Trophoblast cell (in vitro differentiated cells and primary cell): Measurements from ENCODE around the gene TOR1AIP2. TPM values are rescaled to one million over a fixed set of nuclear protein-coding genes. Genes with fewer than 3 reads are reported as not detected.

Source experiments
- DNase-seq, 2 donors: peaks; one replicate each; pipeline ENCODE4 v3.0.0-alpha.2; 2016
- H2AFZ ChIP-seq: 2 replicates; pipeline ENCODE4 v1.6.1; 2013; ENCODE audit warnings: low read length, moderate library complexity, mild to moderate bottlenecking; ENCODE audit not compliant: insufficient read depth, poor library complexity
- H2AK5ac ChIP-seq: 2 replicates; pipeline ENCODE4 v1.6.1; 2013; ENCODE audit warnings: mild to moderate bottlenecking, low read length
- H2BK120ac ChIP-seq: 2 replicates; pipeline ENCODE4 v1.6.1; 2013; ENCODE audit warnings: low read length, mild to moderate bottlenecking, moderate library complexity; ENCODE audit not compliant: insufficient read depth, poor library complexity
- H2BK12ac ChIP-seq: 2 replicates; pipeline ENCODE4 v1.6.1; 2013; ENCODE audit warnings: mild to moderate bottlenecking, low read length, moderate library complexity
- H2BK5ac ChIP-seq: 2 replicates; pipeline ENCODE4 v1.6.1; 2013; ENCODE audit warnings: low read length, low read depth, moderate library complexity, mild to moderate bottlenecking; ENCODE audit not compliant: poor library complexity
- H3K14ac ChIP-seq: 2 replicates; pipeline ENCODE4 v1.6.1; 2013; ENCODE audit warnings: mild to moderate bottlenecking, low read length
- H3K18ac ChIP-seq: 2 replicates; pipeline ENCODE4 v1.6.1; 2013; ENCODE audit warnings: mild to moderate bottlenecking, low read length
- H3K23ac ChIP-seq: 2 replicates; pipeline ENCODE4 v1.6.1; 2013; ENCODE audit warnings: low read length
- H3K27ac ChIP-seq: 2 replicates; pipeline ENCODE4 v1.5.1; 2013; ENCODE audit warnings: low read depth, mild to moderate bottlenecking, inconsistent platforms, low read length, moderate library complexity
- H3K27me3 ChIP-seq: 2 replicates; pipeline ENCODE4 v1.6.1; 2013; ENCODE audit warnings: inconsistent platforms, mild to moderate bottlenecking, low read length, moderate library complexity; ENCODE audit not compliant: insufficient read depth
- H3K36me3 ChIP-seq, 2 experiments: 1 replicate in 1 of 2; 2 replicates in 1 of 2; pipeline ENCODE4 v1.6.1; 2013; ENCODE audit warnings: low read length in 2 of 2, mild to moderate bottlenecking in 2 of 2, moderate library complexity in 1 of 2; ENCODE audit not compliant: insufficient read depth in 2 of 2, control insufficient read depth in 1 of 2
- H3K4ac ChIP-seq: 2 replicates; pipeline ENCODE4 v1.6.1; 2013; ENCODE audit warnings: low read depth, mild to moderate bottlenecking, low read length, moderate library complexity
- H3K4me1 ChIP-seq, 2 experiments: 1 replicate in 1 of 2; 2 replicates in 1 of 2; pipeline ENCODE4 v1.6.1; 2013; ENCODE audit warnings: low read length in 2 of 2, mild to moderate bottlenecking in 2 of 2, moderate library complexity in 1 of 2; ENCODE audit not compliant: insufficient read depth in 2 of 2, control insufficient read depth in 1 of 2
- H3K4me2 ChIP-seq: 2 replicates; pipeline ENCODE4 v1.6.1; 2013; ENCODE audit warnings: inconsistent platforms, mild to moderate bottlenecking, low read length, moderate library complexity
- H3K4me3 ChIP-seq: 2 replicates; pipeline ENCODE4 v1.5.1; 2013; ENCODE audit warnings: mild to moderate bottlenecking, low read depth, low read length, inconsistent platforms
- H3K79me1 ChIP-seq: one replicate; pipeline ENCODE4 v1.6.1; 2013; ENCODE audit warnings: low read length
- H3K79me2 ChIP-seq: 2 replicates; pipeline ENCODE4 v1.6.1; 2013; ENCODE audit warnings: low read length, mild to moderate bottlenecking; ENCODE audit not compliant: control insufficient read depth, insufficient read depth, poor library complexity
- H3K9ac ChIP-seq: 2 replicates; pipeline ENCODE4 v1.6.1; 2013; ENCODE audit warnings: mild to moderate bottlenecking, low read length
- H3K9me3 ChIP-seq: 2 replicates; pipeline ENCODE4 v1.6.1; 2013; ENCODE audit warnings: low read depth, mild to moderate bottlenecking, control low read depth, inconsistent platforms, low read length; ENCODE audit not compliant: insufficient read depth
- H4K12ac ChIP-seq: 2 replicates; pipeline ENCODE4 v1.6.1; 2013; ENCODE audit warnings: low read depth, mild to moderate bottlenecking, low read length, moderate library complexity
- H4K8ac ChIP-seq: 2 replicates; pipeline ENCODE4 v1.6.1; 2013; ENCODE audit warnings: low read depth, mild to moderate bottlenecking, low read length, moderate library complexity
- H4K91ac ChIP-seq: one replicate; pipeline ENCODE4 v1.6.1; 2013; ENCODE audit warnings: low read depth, mild to moderate bottlenecking, low read length, moderate library complexity
- WGBS: extraction: QIAGEN DNeasy Blood & Tissue Kit; methylation state at CpG from one replicate; pipeline ENCODE4 v1.1.7; 2013; ENCODE audit warnings: missing lambda C conversion rate; ENCODE audit not compliant: insufficient read length, insufficient coverage; ENCODE audit errors: extremely low coverage; 5-methylcytosine and 5-hydroxymethylcytosine counted together
- polyA plus RNA-seq: library from polyadenylated mRNA; stranded (reverse); fragments of 200-250 nt; gene quantifications from 2 replicates; pipeline ENCODE4 v1.2.3, GENCODE V29; 2013

TOR1AIP2 gene
- polyA plus RNA-seq: 74.2 and 76.8 TPM in 2 replicates

- peak within 1 kb of the TSS; percentile 83 for H3K14ac ChIP-seq
- H4K91ac ChIP-seq: peak within 1 kb of the TSS; percentile 28
- H4K12ac ChIP-seq: peak within 1 kb of the TSS; percentile 72
- no peaks in the 10 kb centered on the region for H3K9me3 ChIP-seq
- no peaks in the 10 kb centered on the region for H3K27me3 ChIP-seq
- H3K18ac ChIP-seq: peak within 1 kb of the TSS; percentile 90
- peak; percentile 87 to 92 for DNase-seq
- H3K4ac ChIP-seq: peak within 1 kb of the TSS; percentile 100
- peak within 1 kb of the TSS; percentile 77 for H2BK12ac ChIP-seq
- H3K4me2 ChIP-seq: peak within 1 kb of the TSS; percentile 84
- peaks cover 0 to 3% of the 10 kb centered on the region in 2 experiments for H3K4me1 ChIP-seq
- peaks cover 16% of the 10 kb centered on the region for H3K79me2 ChIP-seq
- WGBS: no CpG with 5 or more reads among the region's 31 CpGs
- H3K9ac ChIP-seq: peak within 1 kb of the TSS; percentile 91
- H4K8ac ChIP-seq: peak within 1 kb of the TSS; percentile 74
- peak within 1 kb of the TSS; percentile 55 for H2BK120ac ChIP-seq
- peak within 1 kb of the TSS; percentile 46 for H2BK5ac ChIP-seq
- peaks cover 5 to 8% of the 10 kb centered on the region in 2 experiments for H3K36me3 ChIP-seq
- H3K23ac ChIP-seq: no peak within 1 kb of the TSS
- peaks cover 11% of the 10 kb centered on the region for H3K79me1 ChIP-seq
- no peak within 1 kb of the TSS for H3K27ac ChIP-seq
- H3K4me3 ChIP-seq: peak within 1 kb of the TSS; percentile 93
- H2AK5ac ChIP-seq: peak within 1 kb of the TSS; percentile 97
- H2AFZ ChIP-seq: peak within 1 kb of the TSS; percentile 92
These were observed at the start of gene TOR1AIP2 for GRCh38 chr1:179877586-179878265. TOR1AIP2 (minus strand) TSS chr1:179877803; CDS start chr1:179852665, 25,138 bp downstream.

- H3K79me2 ChIP-seq: no peaks in the 10 kb centered on the region
- H3K36me3 ChIP-seq: no peaks in the 10 kb centered on the region
- no CpG with 5 or more reads among the region's 3 CpGs for WGBS
- no peak overlapping the region for H2BK12ac ChIP-seq
- H2AFZ ChIP-seq: no peak overlapping the region
- no peaks in the 10 kb centered on the region for H3K9me3 ChIP-seq
- no peak overlapping the region for H4K12ac ChIP-seq
- H3K27me3 ChIP-seq: no peaks in the 10 kb centered on the region
- no peak overlapping the region for H3K9ac ChIP-seq
- no peak overlapping the region for H2BK120ac ChIP-seq
- H3K4me1 ChIP-seq: no peaks in the 10 kb centered on the region
- DNase-seq: peak; percentile 53 to 56
- H3K4me3 ChIP-seq: no peak overlapping the region
- no peak overlapping the region for H3K4ac ChIP-seq
- H2BK5ac ChIP-seq: no peak overlapping the region
- no peak overlapping the region for H3K14ac ChIP-seq
- H3K27ac ChIP-seq: no peak overlapping the region
- no peak overlapping the region for H4K91ac ChIP-seq
- H3K79me1 ChIP-seq: peaks cover 2% of the 10 kb centered on the region
- H3K4me2 ChIP-seq: no peak overlapping the region
- no peak overlapping the region for H3K23ac ChIP-seq
- no peak overlapping the region for H2AK5ac ChIP-seq
- no peak overlapping the region for H4K8ac ChIP-seq
- no peak overlapping the region for H3K18ac ChIP-seq
These were observed 49.2 kb upstream of the TOR1AIP2 start for GRCh38 chr1:179926850-179927205.

GRCh38 chr1:179925922-179926849 lies 48.6 kb upstream of the TOR1AIP2 start:
- H2BK5ac ChIP-seq: no peak overlapping the region
- H4K12ac ChIP-seq: no peak overlapping the region
- no peaks in the 10 kb centered on the region for H3K36me3 ChIP-seq
- DNase-seq: peak; percentile 37 to 89
- H3K4me3 ChIP-seq: no peak overlapping the region
- no peak overlapping the region for H2BK12ac ChIP-seq
- no peak overlapping the region for H3K18ac ChIP-seq
- no peak overlapping the region for H2AK5ac ChIP-seq
- H3K4ac ChIP-seq: no peak overlapping the region
- H3K4me2 ChIP-seq: no peak overlapping the region
- no peaks in the 10 kb centered on the region for H3K9me3 ChIP-seq
- peaks cover 0 to 2% of the 10 kb centered on the region in 2 experiments for H3K4me1 ChIP-seq
- no peak overlapping the region for H4K8ac ChIP-seq
- H4K91ac ChIP-seq: no peak overlapping the region
- H3K9ac ChIP-seq: no peak overlapping the region
- no peak overlapping the region for H3K27ac ChIP-seq
- no peaks in the 10 kb centered on the region for H3K79me2 ChIP-seq
- H3K27me3 ChIP-seq: no peaks in the 10 kb centered on the region
- H3K14ac ChIP-seq: no peak overlapping the region
- peaks cover 2% of the 10 kb centered on the region for H3K79me1 ChIP-seq
- no peak overlapping the region for H2AFZ ChIP-seq
- H2BK120ac ChIP-seq: no peak overlapping the region
- no CpG with 5 or more reads among the region's 4 CpGs for WGBS
- no peak overlapping the region for H3K23ac ChIP-seq

GRCh38 chr1:179925302-179925701 lies 47.7 kb upstream of the TOR1AIP2 start:
- no peak overlapping the region for H3K14ac ChIP-seq
- no peak overlapping the region for H2BK120ac ChIP-seq
- no CpG with 5 or more reads among the region's 5 CpGs for WGBS
- no peaks in the 10 kb centered on the region for H3K36me3 ChIP-seq
- H4K91ac ChIP-seq: no peak overlapping the region
- H2AK5ac ChIP-seq: no peak overlapping the region
- H2BK12ac ChIP-seq: no peak overlapping the region
- H3K4ac ChIP-seq: no peak overlapping the region
- DNase-seq: no peak
- H4K12ac ChIP-seq: no peak overlapping the region
- H3K23ac ChIP-seq: no peak overlapping the region
- no peak overlapping the region for H2BK5ac ChIP-seq
- H3K27ac ChIP-seq: no peak overlapping the region
- no peak overlapping the region for H4K8ac ChIP-seq
- no peak overlapping the region for H3K9ac ChIP-seq
- H3K4me3 ChIP-seq: no peak overlapping the region
- no peaks in the 10 kb centered on the region for H3K9me3 ChIP-seq
- H3K79me2 ChIP-seq: no peaks in the 10 kb centered on the region
- peaks cover 2% of the 10 kb centered on the region for H3K79me1 ChIP-seq
- H3K4me1 ChIP-seq: peaks cover 2% of the 10 kb centered on the region in 2 experiments
- no peak overlapping the region for H3K18ac ChIP-seq
- H3K27me3 ChIP-seq: no peaks in the 10 kb centered on the region
- H3K4me2 ChIP-seq: no peak overlapping the region
- H2AFZ ChIP-seq: no peak overlapping the region
